ENCODE measurements around the gene VWF.

- no peak for TF ChIP-seq CTCF (IDR thresholded peaks at IDR 0.05)
- TF ChIP-seq POLR2A (IDR thresholded peaks at IDR 0.05): no peak
These were observed 48.4 kb upstream of the VWF start for GRCh38 chr12:6172862-6173261.

All from upper lobe of left lung (tissue), 4 donors.